Epithelial cell of esophagus (primary cell): ENCODE measurements around the gene CEP112.

ENCODE experiments used
- DNase-seq: peaks from one replicate; pipeline ENCODE4 v3.0.0; 2010; ENCODE audit warnings: low read depth
- H3K4me3 ChIP-seq: 2 replicates; pipeline ENCODE4 v1.5.1; 2011; ENCODE audit warnings: mild to moderate bottlenecking, low read length, control low read depth
- TF ChIP-seq, protein P1 (sequence below): IDR thresholded peaks from 2 replicates; pipeline ENCODE4 v1.5.1; 2011; ENCODE audit warnings: low read depth, mild to moderate bottlenecking, low read length, control low read depth, inconsistent platforms; ENCODE audit not compliant: insufficient read depth; ENCODE audit errors: missing control alignments

CEP112 gene

GRCh38 chr17:66135896-66136295 lies 56.0 kb downstream of the CEP112 start:
- TF ChIP-seq, protein P1, sequence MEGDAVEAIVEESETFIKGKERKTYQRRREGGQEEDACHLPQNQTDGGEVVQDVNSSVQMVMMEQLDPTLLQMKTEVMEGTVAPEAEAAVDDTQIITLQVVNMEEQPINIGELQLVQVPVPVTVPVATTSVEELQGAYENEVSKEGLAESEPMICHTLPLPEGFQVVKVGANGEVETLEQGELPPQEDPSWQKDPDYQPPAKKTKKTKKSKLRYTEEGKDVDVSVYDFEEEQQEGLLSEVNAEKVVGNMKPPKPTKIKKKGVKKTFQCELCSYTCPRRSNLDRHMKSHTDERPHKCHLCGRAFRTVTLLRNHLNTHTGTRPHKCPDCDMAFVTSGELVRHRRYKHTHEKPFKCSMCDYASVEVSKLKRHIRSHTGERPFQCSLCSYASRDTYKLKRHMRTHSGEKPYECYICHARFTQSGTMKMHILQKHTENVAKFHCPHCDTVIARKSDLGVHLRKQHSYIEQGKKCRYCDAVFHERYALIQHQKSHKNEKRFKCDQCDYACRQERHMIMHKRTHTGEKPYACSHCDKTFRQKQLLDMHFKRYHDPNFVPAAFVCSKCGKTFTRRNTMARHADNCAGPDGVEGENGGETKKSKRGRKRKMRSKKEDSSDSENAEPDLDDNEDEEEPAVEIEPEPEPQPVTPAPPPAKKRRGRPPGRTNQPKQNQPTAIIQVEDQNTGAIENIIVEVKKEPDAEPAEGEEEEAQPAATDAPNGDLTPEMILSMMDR: no peak
- no peak for DNase-seq
- no peak overlapping the region for H3K4me3 ChIP-seq

DNA sequence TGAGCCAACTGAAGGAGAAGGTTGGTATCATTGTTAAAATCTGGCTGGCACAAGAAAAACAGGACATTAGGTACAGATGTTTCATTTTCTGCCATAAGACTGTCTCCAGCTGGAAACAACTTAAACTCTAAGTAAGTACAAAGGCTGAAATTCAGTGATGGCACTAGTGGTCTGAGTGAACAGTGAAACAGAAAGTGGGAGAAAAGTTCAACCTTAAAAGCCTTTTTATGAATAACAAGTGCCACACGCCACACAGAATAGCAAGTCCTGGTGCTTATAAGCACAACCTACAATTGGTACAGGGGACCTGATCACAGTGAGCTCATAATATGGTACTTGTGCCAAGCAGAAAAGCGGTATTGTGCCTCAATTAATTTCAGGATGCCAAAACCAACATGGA lies 56.7 kb downstream of the CEP112 start:
- DNase-seq: no peak
- TF ChIP-seq, protein P1: no peak
- no peak overlapping the region for H3K4me3 ChIP-seq

GRCh38 chr17:66129759-66130158 lies 62.2 kb downstream of the CEP112 start:
- no peak overlapping the region for H3K4me3 ChIP-seq
- no peak for DNase-seq
- TF ChIP-seq, protein P1: no peak

DNA sequence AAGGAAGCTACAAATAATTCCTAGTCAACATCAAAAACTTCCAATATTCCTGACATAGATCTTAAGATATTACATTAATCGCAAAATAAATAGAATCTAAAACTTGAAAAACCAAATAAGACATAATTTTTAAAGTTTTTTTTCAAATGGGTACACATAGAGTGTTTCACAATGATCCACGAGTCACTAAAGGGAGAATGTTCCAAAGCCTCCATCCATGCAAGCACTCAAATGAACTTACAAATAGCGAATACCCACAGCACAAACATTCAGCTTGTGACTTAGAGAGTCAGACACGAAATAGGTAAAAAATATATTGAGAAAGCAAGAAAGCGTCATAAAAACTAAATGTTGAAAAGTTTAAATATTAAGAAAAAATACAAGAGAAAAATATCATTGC lies 65.7 kb downstream of the CEP112 start:
- H3K4me3 ChIP-seq: no peak overlapping the region
- DNase-seq: peak; percentile 2
- TF ChIP-seq, protein P1: no peak

- TF ChIP-seq, protein P1: no peak
- peak; percentile 25 for DNase-seq
- no peak overlapping the region for H3K4me3 ChIP-seq
These were observed 68.8 kb downstream of the CEP112 start for GRCh38 chr17:66123163-66123562.

- no peak for DNase-seq
- TF ChIP-seq, protein P1: no peak
- H3K4me3 ChIP-seq: no peak overlapping the region
These were observed 76.7 kb downstream of the CEP112 start for GRCh38 chr17:66115246-66115645.

GRCh38 chr17:66114609-66115008 lies 77.3 kb downstream of the CEP112 start:
- TF ChIP-seq, protein P1: no peak
- no peak overlapping the region for H3K4me3 ChIP-seq
- DNase-seq: no peak
